ENCODE results near the gene KLHL29. TPM values are rescaled to one million over a fixed set of nuclear protein-coding genes. Genes with fewer than 3 reads are reported as not detected.

KLHL29 gene
- polyA plus RNA-seq, 3 donors = 0.03 TPM; not detected in 2

DNA sequence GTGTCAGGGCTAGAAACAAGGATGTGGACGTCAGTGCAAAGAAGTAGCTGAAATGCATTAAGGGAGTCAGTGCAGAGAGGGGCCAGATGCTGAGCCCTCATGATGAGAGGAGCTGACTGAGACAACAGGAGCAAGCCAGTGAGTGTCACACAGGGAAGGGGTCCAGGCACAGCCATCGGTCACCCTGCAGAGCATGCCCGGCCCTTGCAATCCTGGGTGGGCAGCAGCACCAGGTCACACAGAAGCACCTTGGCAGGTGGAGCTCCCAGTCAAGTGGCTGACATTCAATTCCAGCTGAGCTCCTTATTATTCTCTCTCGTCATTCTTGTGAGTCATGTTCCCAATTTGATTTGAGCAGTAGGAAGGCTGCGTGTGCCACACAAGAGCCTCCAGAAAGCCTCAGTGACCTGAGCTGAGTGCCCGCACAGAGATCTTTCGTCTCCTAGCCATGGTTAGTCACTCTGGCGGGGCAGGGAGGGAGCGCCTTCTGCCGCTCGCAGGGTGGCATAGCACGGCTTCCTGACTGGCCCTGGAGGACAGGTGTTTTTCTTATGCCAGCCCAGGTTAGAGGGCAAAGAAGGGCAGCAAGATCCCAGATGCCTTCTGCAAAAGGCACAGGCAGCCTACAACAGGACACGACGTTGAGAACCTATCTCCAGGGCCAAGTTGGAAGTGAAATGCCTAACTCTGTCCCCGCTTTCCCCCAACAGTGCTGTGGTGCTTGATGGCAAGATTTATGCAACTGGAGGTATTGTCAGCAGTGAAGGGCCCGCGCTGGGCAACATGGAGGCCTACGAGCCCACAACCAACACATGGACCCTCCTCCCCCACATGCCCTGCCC is 321.0 kb downstream of the KLHL29 start:
- peaks cover 40 to 49% of the 10 kb centered on the region in 2 donors for H3K36me3 Mint-ChIP-seq
- Histone ChIP-seq H4K20me1 (ENCODE audit: insufficient read depth, low read length) (no peaks in the 10 kb centered on the region), H3K4me2 (replicated peaks; ENCODE audit: extremely low read depth, low read length, poor library complexity, severe bottlenecking) (no peak overlapping the region), H3K9me3 (replicated peaks in 1 of 2; ENCODE audit: control insufficient read depth in 1 of 2, insufficient read depth in 1 of 2, low read length in 2 of 2) (no peaks in the 10 kb centered on the region), H3K79me2 (ENCODE audit: insufficient read depth, low read length) (no peaks in the 10 kb centered on the region), H3K27me3 (ENCODE audit: control insufficient read depth in 2 of 2, insufficient read depth in 2 of 2, low read length in 2 of 2) (no peaks in the 10 kb centered on the region), H3K4me1 (ENCODE audit: control insufficient read depth in 1 of 2, insufficient read depth in 2 of 2, low read length in 2 of 2) (peaks cover 0 to 10% of the 10 kb centered on the region in 2 donors), H2AFZ (ENCODE audit: insufficient read depth, low read depth, low read length, poor library complexity, severe bottlenecking) (no peak overlapping the region), H3K36me3 (replicated peaks in 1 of 2; ENCODE audit: control insufficient read depth in 1 of 2, insufficient read depth in 2 of 2, low read length in 2 of 2) (peaks cover 14 to 50% of the 10 kb centered on the region in 2 donors), H3K27ac (ENCODE audit: low read depth in 1 of 2, low read length in 2 of 2) (no peak overlapping the region), H3K4me3 (replicated peaks in 1 of 3; ENCODE audit: low read depth in 2 of 3, low read length in 3 of 3) (no peak overlapping the region), H3K9ac (ENCODE audit: insufficient read depth, low read length, poor library complexity, severe bottlenecking) (no peak overlapping the region)
- intact Hi-C loops (cut with micrococcal nuclease) = no loop called here
- WGBS (ENCODE audit: insufficient coverage) = 98% methylated on average over 15 of the region's 18 CpGs
- no peak overlapping the region for H3K27ac Mint-ChIP-seq
- no peak overlapping the region for H3K4me3 Mint-ChIP-seq
- TF ChIP-seq, protein P1, sequence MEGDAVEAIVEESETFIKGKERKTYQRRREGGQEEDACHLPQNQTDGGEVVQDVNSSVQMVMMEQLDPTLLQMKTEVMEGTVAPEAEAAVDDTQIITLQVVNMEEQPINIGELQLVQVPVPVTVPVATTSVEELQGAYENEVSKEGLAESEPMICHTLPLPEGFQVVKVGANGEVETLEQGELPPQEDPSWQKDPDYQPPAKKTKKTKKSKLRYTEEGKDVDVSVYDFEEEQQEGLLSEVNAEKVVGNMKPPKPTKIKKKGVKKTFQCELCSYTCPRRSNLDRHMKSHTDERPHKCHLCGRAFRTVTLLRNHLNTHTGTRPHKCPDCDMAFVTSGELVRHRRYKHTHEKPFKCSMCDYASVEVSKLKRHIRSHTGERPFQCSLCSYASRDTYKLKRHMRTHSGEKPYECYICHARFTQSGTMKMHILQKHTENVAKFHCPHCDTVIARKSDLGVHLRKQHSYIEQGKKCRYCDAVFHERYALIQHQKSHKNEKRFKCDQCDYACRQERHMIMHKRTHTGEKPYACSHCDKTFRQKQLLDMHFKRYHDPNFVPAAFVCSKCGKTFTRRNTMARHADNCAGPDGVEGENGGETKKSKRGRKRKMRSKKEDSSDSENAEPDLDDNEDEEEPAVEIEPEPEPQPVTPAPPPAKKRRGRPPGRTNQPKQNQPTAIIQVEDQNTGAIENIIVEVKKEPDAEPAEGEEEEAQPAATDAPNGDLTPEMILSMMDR (IDR thresholded peaks at IDR 0.05) = no peak
- DNase-seq = no peak
- peaks cover 0 to 2% (median 0%) of the 10 kb centered on the region in 3 donors for H3K27me3 Mint-ChIP-seq (ENCODE audit: low read depth in 3 of 3)
- H3K4me1 Mint-ChIP-seq = peaks cover 15% of the 10 kb centered on the region
- H3K9me3 Mint-ChIP-seq = peaks cover 0 to 8% (median 0%) of the 10 kb centered on the region in 7 donors

DNA sequence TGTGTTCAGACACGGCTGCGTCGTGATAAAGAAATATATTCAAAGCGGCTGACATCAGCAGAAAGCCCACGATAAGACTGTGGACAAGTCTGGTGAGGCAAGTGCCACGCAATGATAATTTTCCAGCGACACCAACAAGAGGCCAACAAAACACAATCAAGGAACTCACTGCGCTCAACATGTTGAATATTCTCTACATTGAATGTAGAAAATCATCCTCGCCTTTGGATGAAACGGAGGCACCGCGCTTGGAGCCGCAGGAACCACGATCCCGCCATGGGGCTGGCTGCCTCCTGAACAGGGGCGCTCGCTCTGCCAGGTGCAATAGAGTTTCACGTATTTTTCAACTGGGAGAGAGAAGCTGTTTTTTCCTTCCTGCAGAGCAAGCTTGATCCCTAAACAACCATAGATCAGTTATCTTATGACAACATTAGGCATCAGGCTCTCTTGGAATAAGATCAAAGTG is 321.7 kb downstream of the KLHL29 start:
- peaks cover 38 to 50% of the 10 kb centered on the region in 2 donors for H3K36me3 Mint-ChIP-seq
- H3K9me3 Mint-ChIP-seq = peaks cover 0 to 8% (median 0%) of the 10 kb centered on the region in 7 donors
- no peaks in the 10 kb centered on the region for H4K20me1 ChIP-seq (ENCODE audit: insufficient read depth, low read length)
- no peak overlapping the region for H3K27ac Mint-ChIP-seq
- no peak overlapping the region for H2AFZ ChIP-seq (ENCODE audit: insufficient read depth, low read depth, low read length, poor library complexity, severe bottlenecking)
- peaks cover 0 to 2% (median 0%) of the 10 kb centered on the region in 3 donors for H3K27me3 Mint-ChIP-seq (ENCODE audit: low read depth in 3 of 3)
- H3K4me1 ChIP-seq (ENCODE audit: control insufficient read depth in 1 of 2, insufficient read depth in 2 of 2, low read length in 2 of 2) = peaks cover 0 to 10% of the 10 kb centered on the region in 2 donors
- intact Hi-C loops (cut with micrococcal nuclease) = no loop called here
- peaks cover 14 to 54% of the 10 kb centered on the region in 2 donors for H3K36me3 ChIP-seq (replicated peaks in 1 of 2; ENCODE audit: control insufficient read depth in 1 of 2, insufficient read depth in 2 of 2, low read length in 2 of 2)
- no peaks in the 10 kb centered on the region for H3K27me3 ChIP-seq (ENCODE audit: control insufficient read depth in 2 of 2, insufficient read depth in 2 of 2, low read length in 2 of 2)
- no peaks in the 10 kb centered on the region for H3K79me2 ChIP-seq (ENCODE audit: insufficient read depth, low read length)
- TF ChIP-seq, protein P1 (IDR thresholded peaks at IDR 0.05) = no peak
- H3K9me3 ChIP-seq (replicated peaks in 1 of 2; ENCODE audit: control insufficient read depth in 1 of 2, insufficient read depth in 1 of 2, low read length in 2 of 2) = no peaks in the 10 kb centered on the region
- H3K4me3 ChIP-seq (replicated peaks in 1 of 3; ENCODE audit: low read depth in 2 of 3, low read length in 3 of 3) = no peak overlapping the region
- peaks cover 15% of the 10 kb centered on the region for H3K4me1 Mint-ChIP-seq
- H3K4me2 ChIP-seq (replicated peaks; ENCODE audit: extremely low read depth, low read length, poor library complexity, severe bottlenecking) = no peak overlapping the region
- WGBS (ENCODE audit: insufficient coverage) = 98% methylated on average over 5 of the region's 18 CpGs
- no peak for DNase-seq
- no peak overlapping the region for H3K4me3 Mint-ChIP-seq
- H3K9ac ChIP-seq (ENCODE audit: insufficient read depth, low read length, poor library complexity, severe bottlenecking) = no peak overlapping the region
- H3K27ac ChIP-seq (ENCODE audit: low read depth in 1 of 2, low read length in 2 of 2) = no peak overlapping the region
